GM12891 (cell line): Measurements from ENCODE around the gene AGPAT4.

Experiments used
- PAX5 ChIP-seq: IDR thresholded peaks from 2 replicates; pipeline ENCODE4 v1.6.1; 2011; ENCODE audit warnings: low read length, moderate library complexity, mild to moderate bottlenecking; ENCODE audit not compliant: insufficient read depth, severe bottlenecking
- POLR2A ChIP-seq: IDR thresholded peaks from 2 replicates; pipeline ENCODE4 v1.6.1; 2011; ENCODE audit warnings: low read depth, low read length, control low read depth
- POLR2AphosphoS5 ChIP-seq: IDR thresholded peaks from 2 replicates; pipeline ENCODE4 v1.6.1; 2011; ENCODE audit warnings: low read depth, low read length, control low read depth
- POU2F2 ChIP-seq: IDR thresholded peaks from 2 replicates; pipeline ENCODE4 v1.6.1; 2011; ENCODE audit warnings: low read depth, mild to moderate bottlenecking, control low read depth, low read length, moderate library complexity
- SPI1 ChIP-seq: IDR thresholded peaks from 2 replicates; pipeline ENCODE4 v1.6.1; 2011; ENCODE audit warnings: low read depth, low read length, control low read depth
- TAF1 ChIP-seq: IDR thresholded peaks from 2 replicates; pipeline ENCODE4 v1.6.1; 2011; ENCODE audit warnings: low read depth, low read length, control low read depth

- TF ChIP-seq POLR2A = no peak
- no peak for TF ChIP-seq POLR2AphosphoS5
- no peak for TF ChIP-seq PAX5
- no peak for TF ChIP-seq TAF1
- TF ChIP-seq SPI1 = no peak
- TF ChIP-seq POU2F2 = no peak
Measured at GRCh38 chr6:161085246-161085645, 188.6 kb downstream of the AGPAT4 start.
